K562 (cell line): ENCODE data around the gene TTC39C. TPM values are rescaled to one million over a fixed set of nuclear protein-coding genes. Genes with fewer than 3 reads are reported as not detected.

Experiments used
- ATAC-seq: fragments of 200-7000 bp; cut with Tn5 transposase; 3 replicates; pipeline ENCODE4 v1.9.1; 2020; ENCODE audit warnings: moderate library complexity
- BruUV-seq: library from RNA; stranded (reverse); fragments of 400-500 nt; replicated peaks from 2 replicates; lab custom pipeline; 2021; lab: Mats Ljungman, UMichigan
- CTCF ChIA-PET: fragments of 300-600 bp; formaldehyde crosslinking; extraction: SDS; loops from one replicate; lab custom pipeline; 2021; ENCODE audit warnings: low intra/inter-chr PET ratio; lab: Yijun Ruan, JAX
- POLR2A ChIA-PET: fragments of 300-600, 350-650 bp; sonication (Branson Sonifier 250); formaldehyde crosslinking; extraction: SDS; loops from one replicate; lab custom pipeline; 2021; ENCODE audit warnings: antibody characterized with exemption, inconsistent platforms; lab: Yijun Ruan, JAX
- DNase-seq, 4 experiments: peaks; one replicate each; pipeline versions ENCODE4 v3.0.0 to v3.0.0-alpha.2; 2011 to 2018; ENCODE audit warnings: low spot score in 3 of 4, mixed read lengths in 3 of 4; ENCODE audit errors: extremely low read depth in 1 of 4
- FAIRE-seq: peaks from 2 replicates; lab custom pipeline; 2011; peaks lifted over from hg19 to GRCh38; lab: Jason Lieb, UNC
- H2AFZ ChIP-seq: 2 replicates; pipeline ENCODE4 v1.6.0; 2011; ENCODE audit warnings: low read depth, low read length, control low read depth, inconsistent platforms
- H3K27ac ChIP-seq: fragments of 200-600 bp; 3 replicates; pipeline ENCODE4 v1.8.0; 2011; ENCODE audit warnings: low read depth, mild to moderate bottlenecking, control low read depth, inconsistent platforms, low read length, moderate library complexity, mixed read lengths; ENCODE audit errors: extremely low read depth
- H3K27me3 ChIP-seq, 2 experiments: fragments of 300-600 bp in 1 of 2; 2 replicates in 1 of 2; 3 replicates in 1 of 2; pipeline versions ENCODE4 v1.6.0 to v1.8.0; 2011; ENCODE audit warnings: inconsistent platforms in 2 of 2, low read length in 2 of 2, mild to moderate bottlenecking in 1 of 2, mixed read lengths in 1 of 2, moderate library complexity in 1 of 2; ENCODE audit not compliant: control insufficient read depth in 2 of 2, insufficient read depth in 2 of 2
- H3K36me3 ChIP-seq: fragments of 300-600 bp; 3 replicates; pipeline ENCODE4 v1.8.0; 2011; ENCODE audit warnings: mild to moderate bottlenecking, low read length, inconsistent platforms; ENCODE audit not compliant: control insufficient read depth, insufficient read depth
- H3K4me1 ChIP-seq, 2 experiments: fragments of 200-600 bp in 1 of 2; replicated peaks in 1 of 2; 2 replicates in 1 of 2; 3 replicates in 1 of 2; pipeline versions ENCODE4 v1.5.1 to v1.8.0; 2011; ENCODE audit warnings: inconsistent platforms in 2 of 2, low read length in 2 of 2, mild to moderate bottlenecking in 1 of 2, mixed read lengths in 1 of 2, moderate library complexity in 1 of 2; ENCODE audit not compliant: control insufficient read depth in 2 of 2, insufficient read depth in 2 of 2
- H3K4me2 ChIP-seq: 2 replicates; pipeline ENCODE4 v1.6.1; 2011; ENCODE audit warnings: low read length, control low read depth, inconsistent platforms, mixed read lengths; ENCODE audit not compliant: insufficient read depth
- H3K4me3 ChIP-seq: fragments of 200-600 bp; sonication (generic), shearing (Covaris generic); 2 replicates; pipeline ENCODE4 v1.5.1; 2016; ENCODE audit warnings: control low read depth, inconsistent platforms
- H3K79me2 ChIP-seq: fragments of 200-600 bp; 3 replicates; pipeline ENCODE4 v1.8.0; 2011; ENCODE audit warnings: low read length, inconsistent platforms; ENCODE audit not compliant: control insufficient read depth, insufficient read depth
- H3K9ac ChIP-seq, 2 experiments: 2 replicates each; pipeline versions ENCODE4 v1.6.0 to v1.6.1; 2011; ENCODE audit warnings: low read depth in 2 of 2, low read length in 2 of 2, control low read depth in 1 of 2, inconsistent platforms in 1 of 2, mild to moderate bottlenecking in 1 of 2, mixed read lengths in 1 of 2; ENCODE audit not compliant: insufficient read depth in 1 of 2
- H3K9me1 ChIP-seq: one replicate; pipeline ENCODE4 v1.6.0; 2011; ENCODE audit warnings: inconsistent platforms, mild to moderate bottlenecking, low read length, moderate library complexity; ENCODE audit not compliant: control insufficient read depth, insufficient read depth
- H3K9me3 ChIP-seq: replicated peaks from 2 replicates; pipeline ENCODE4 v1.5.1; 2011; ENCODE audit warnings: low read depth, low read length, inconsistent platforms; ENCODE audit not compliant: control insufficient read depth, insufficient read depth
- H4K20me1 ChIP-seq: replicated peaks from 2 replicates; pipeline ENCODE4 v1.6.1; 2011; ENCODE audit warnings: low read length, inconsistent platforms, mixed read lengths; ENCODE audit not compliant: control insufficient read depth, insufficient read depth
- BRCA1 ChIP-seq, 2 experiments: fragments of 450-650 bp in 1 of 2; sonication (generic) in 1 of 2; formaldehyde crosslinking in 1 of 2; IDR thresholded peaks; 2 replicates each; pipeline versions ENCODE4 v1.5.0 to v1.6.1; 2017 to 2020; ENCODE audit warnings: mild to moderate bottlenecking in 1 of 2, missing genetic modification reagents in 1 of 2
- ETS2 ChIP-seq: IDR thresholded peaks from 2 replicates; pipeline ENCODE4 v1.6.1; 2016; ENCODE audit warnings: borderline replicate concordance, missing genetic modification characterization, mild to moderate bottlenecking, moderate library complexity, missing compliant biosample characterization; ENCODE audit not compliant: poor library complexity, severe bottlenecking
- HNRNPLL ChIP-seq: fragments of 200-400 bp; formaldehyde crosslinking; IDR thresholded peaks from 2 replicates; pipeline ENCODE4 v1.6.1; 2017; ENCODE audit warnings: low read length, low read depth, mild to moderate bottlenecking; ENCODE audit not compliant: poor library complexity, severe bottlenecking
- PTTG1 ChIP-seq: fragments of 450-650 bp; IDR thresholded peaks from 2 replicates; pipeline ENCODE4 v1.6.1; 2016; ENCODE audit warnings: low read depth, mild to moderate bottlenecking, missing genetic modification characterization, missing compliant biosample characterization
- WGBS: fragments of 100-300 bp; shearing (Covaris generic); methylation state at CpG from one replicate; pipeline ENCODE4 v1.1.6; 2016; ENCODE audit warnings: low coverage, mixed read lengths; ENCODE audit not compliant: insufficient coverage; ENCODE audit errors: missing lambda C conversion rate; 5-methylcytosine and 5-hydroxymethylcytosine counted together
- in situ Hi-C: fragments of 300-500 bp; cut with MboI; formaldehyde crosslinking; loops from 4 replicates; pipeline ENCODE4 v1.15.0; 2018; ENCODE audit warnings: inconsistent platforms, mixed read lengths
- intact Hi-C: fragments of 100-400 bp; cut with micrococcal nuclease; formaldehyde crosslinking; loops from 2 replicates; pipeline ENCODE4 v1.14.2; 2022
- polyA plus RNA-seq, 8 experiments: library from polyadenylated mRNA; depleted of rRNA in 4 of 8; stranded (reverse) in 5 of 8; unstranded in 3 of 8; fragments of >200 nt; fragmentation: Nextera tagmentation in 2 of 8; fragmentation: Illumina TruSeq in 1 of 8; extraction: Ambion mirVana in 2 of 8; extraction: Trizol in 1 of 8; gene quantifications; 2 replicates each; pipeline versions ENCODE4 v1.2.1 to v1.2.3, GENCODE V29; 2011 to 2014; ENCODE audit warnings: inconsistent platforms in 1 of 8, missing spikeins in 1 of 8
- total RNA-seq, 7 experiments: library from RNA; depleted of rRNA in 6 of 7; stranded (reverse); fragments of >200 nt in 6 of 7; fragmentation: Illumina TruSeq in 2 of 7; extraction: Trizol in 2 of 7; gene quantifications; 2 replicates each; pipeline versions ENCODE4 v1.2.1 to v1.2.3, GENCODE V29; 2011 to 2021; ENCODE audit warnings: low replicate concordance in 1 of 7
- TF ChIP-seq, protein P1 (sequence below): sonication (generic); formaldehyde crosslinking; IDR thresholded peaks from 2 replicates; pipeline ENCODE4 v1.8.1; 2023; ENCODE audit warnings: mild to moderate bottlenecking, missing genetic modification reagents, moderate library complexity
- TF ChIP-seq, protein P2 (sequence below): sonication (generic); formaldehyde crosslinking; IDR thresholded peaks from 2 replicates; pipeline ENCODE4 v1.8.1; 2023; ENCODE audit warnings: missing genetic modification reagents, mild to moderate bottlenecking, borderline replicate concordance

The TTC39C gene
- total and polyA plus RNA-seq, 9 of the 15 experiments (the other 6 are each of a cell fraction or from before 2014, with no cell fraction given): 0.01 to 0.58 (median 0.18) TPM; not detected in 5

DNA sequence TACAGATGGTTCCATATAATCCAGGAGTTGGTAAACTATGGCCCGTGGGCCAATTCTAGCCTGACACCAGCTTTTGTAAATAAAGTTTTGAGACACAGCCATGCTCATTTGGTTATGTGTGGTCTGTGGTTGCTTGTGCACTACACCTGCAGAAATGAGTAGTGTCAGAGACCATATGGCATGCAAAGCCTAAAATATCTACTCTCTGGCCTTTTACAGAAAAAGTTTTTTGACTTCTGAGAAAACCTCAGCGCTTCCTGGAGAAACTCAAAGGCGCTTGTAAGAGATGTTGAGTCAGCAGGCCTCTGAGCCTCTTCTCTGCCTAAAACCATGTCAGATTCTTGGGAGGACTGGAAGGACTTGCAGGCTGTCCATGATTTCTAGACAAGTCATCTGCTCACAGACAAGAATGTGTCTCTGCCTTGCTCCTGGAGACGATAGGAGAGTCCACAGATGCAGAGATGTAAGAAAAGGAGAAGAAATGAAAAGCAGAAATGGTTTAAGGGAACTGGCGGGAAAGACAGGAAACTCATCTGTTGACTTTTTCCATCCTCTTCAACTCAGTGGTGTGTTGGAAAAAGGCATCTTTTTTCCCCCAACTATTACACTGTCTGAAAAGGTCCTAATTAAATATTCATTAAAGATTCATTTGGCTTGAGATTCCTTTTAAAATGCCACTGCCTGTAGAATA lies 5.2 kb downstream of the TTC39C start:
- in situ Hi-C loops (no loop called here), intact Hi-C loops (loop anchor here (10.0 kb wide), 1 partner anchor 95 kb away; no protein-coding TSS in a partner anchor)
- Histone ChIP-seq H3K4me1 (peaks cover 0 to 6% of the 10 kb centered on the region in 2 experiments; a peak in 2 of 5 replicates), H3K79me2 (no peaks in the 10 kb centered on the region), H3K27ac (no peak overlapping the region), H4K20me1 (no peaks in the 10 kb centered on the region), H3K4me3 (no peak overlapping the region), H3K9me3 (no peaks in the 10 kb centered on the region), H2AFZ (no peak overlapping the region), H3K9me1 (no peaks in the 10 kb centered on the region), H3K4me2 (no peak overlapping the region), H3K36me3 (no peaks in the 10 kb centered on the region), H3K9ac (no peak overlapping the region), H3K27me3 (peaks cover 14 to 31% of the 10 kb centered on the region in 2 experiments; a peak in 4 of 5 replicates)
- POLR2A ChIA-PET: no interaction called here
- ATAC-seq (no peak), DNase-seq (no peak), FAIRE-seq (no peak)
- CTCF ChIA-PET: no interaction called here
- 0% methylated on average over 5 of the region's 5 CpGs for WGBS
- BruUV-seq: no TSS peak
- TF ChIP-seq PTTG1 (tag) (no peak), HNRNPLL (no peak), BRCA1 (IDR thresholded peaks at IDR 0.05) (no peak), BRCA1 (CRISPR knock-in tag; IDR thresholded peaks at IDR 0.05) (no peak), ETS2 (tag) (no peak)
- TF ChIP-seq, protein P1, sequence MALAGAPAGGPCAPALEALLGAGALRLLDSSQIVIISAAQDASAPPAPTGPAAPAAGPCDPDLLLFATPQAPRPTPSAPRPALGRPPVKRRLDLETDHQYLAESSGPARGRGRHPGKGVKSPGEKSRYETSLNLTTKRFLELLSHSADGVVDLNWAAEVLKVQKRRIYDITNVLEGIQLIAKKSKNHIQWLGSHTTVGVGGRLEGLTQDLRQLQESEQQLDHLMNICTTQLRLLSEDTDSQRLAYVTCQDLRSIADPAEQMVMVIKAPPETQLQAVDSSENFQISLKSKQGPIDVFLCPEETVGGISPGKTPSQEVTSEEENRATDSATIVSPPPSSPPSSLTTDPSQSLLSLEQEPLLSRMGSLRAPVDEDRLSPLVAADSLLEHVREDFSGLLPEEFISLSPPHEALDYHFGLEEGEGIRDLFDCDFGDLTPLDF (CRISPR knock-in tag): no peak
- TF ChIP-seq, protein P2, sequence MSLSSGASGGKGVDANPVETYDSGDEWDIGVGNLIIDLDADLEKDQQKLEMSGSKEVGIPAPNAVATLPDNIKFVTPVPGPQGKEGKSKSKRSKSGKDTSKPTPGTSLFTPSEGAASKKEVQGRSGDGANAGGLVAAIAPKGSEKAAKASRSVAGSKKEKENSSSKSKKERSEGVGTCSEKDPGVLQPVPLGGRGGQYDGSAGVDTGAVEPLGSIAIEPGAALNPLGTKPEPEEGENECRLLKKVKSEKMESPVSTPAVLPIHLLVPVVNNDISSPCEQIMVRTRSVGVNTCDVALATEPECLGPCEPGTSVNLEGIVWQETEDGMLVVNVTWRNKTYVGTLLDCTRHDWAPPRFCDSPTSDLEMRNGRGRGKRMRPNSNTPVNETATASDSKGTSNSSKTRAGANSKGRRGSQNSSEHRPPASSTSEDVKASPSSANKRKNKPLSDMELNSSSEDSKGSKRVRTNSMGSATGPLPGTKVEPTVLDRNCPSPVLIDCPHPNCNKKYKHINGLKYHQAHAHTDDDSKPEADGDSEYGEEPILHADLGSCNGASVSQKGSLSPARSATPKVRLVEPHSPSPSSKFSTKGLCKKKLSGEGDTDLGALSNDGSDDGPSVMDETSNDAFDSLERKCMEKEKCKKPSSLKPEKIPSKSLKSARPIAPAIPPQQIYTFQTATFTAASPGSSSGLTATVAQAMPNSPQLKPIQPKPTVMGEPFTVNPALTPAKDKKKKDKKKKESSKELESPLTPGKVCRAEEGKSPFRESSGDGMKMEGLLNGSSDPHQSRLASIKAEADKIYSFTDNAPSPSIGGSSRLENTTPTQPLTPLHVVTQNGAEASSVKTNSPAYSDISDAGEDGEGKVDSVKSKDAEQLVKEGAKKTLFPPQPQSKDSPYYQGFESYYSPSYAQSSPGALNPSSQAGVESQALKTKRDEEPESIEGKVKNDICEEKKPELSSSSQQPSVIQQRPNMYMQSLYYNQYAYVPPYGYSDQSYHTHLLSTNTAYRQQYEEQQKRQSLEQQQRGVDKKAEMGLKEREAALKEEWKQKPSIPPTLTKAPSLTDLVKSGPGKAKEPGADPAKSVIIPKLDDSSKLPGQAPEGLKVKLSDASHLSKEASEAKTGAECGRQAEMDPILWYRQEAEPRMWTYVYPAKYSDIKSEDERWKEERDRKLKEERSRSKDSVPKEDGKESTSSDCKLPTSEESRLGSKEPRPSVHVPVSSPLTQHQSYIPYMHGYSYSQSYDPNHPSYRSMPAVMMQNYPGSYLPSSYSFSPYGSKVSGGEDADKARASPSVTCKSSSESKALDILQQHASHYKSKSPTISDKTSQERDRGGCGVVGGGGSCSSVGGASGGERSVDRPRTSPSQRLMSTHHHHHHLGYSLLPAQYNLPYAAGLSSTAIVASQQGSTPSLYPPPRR: no peak
